Left ventricle myocardium inferior (tissue), 1 donor: Measurements from ENCODE around the gene KRT7. TPM values are rescaled to one million over a fixed set of nuclear protein-coding genes. Genes with fewer than 3 reads are reported as not detected.

ENCODE experiments used
- DNase-seq: peaks from one replicate; pipeline ENCODE4 v3.0.0-alpha.2; 2020
- H3K27ac ChIP-seq: fragments of 200-600 bp; replicated peaks from 2 replicates; pipeline ENCODE4 v1.8.0; 2021
- H3K27me3 ChIP-seq: fragments of 200-600 bp; 2 replicates; pipeline ENCODE4 v1.8.0; 2021; ENCODE audit warnings: low read depth
- H3K36me3 ChIP-seq: fragments of 200-600 bp; 2 replicates; pipeline ENCODE4 v1.8.0; 2021
- H3K4me1 ChIP-seq: fragments of 200-600 bp; 2 replicates; pipeline ENCODE4 v1.8.0; 2021
- H3K4me3 ChIP-seq: fragments of 200-600 bp; 2 replicates; pipeline ENCODE4 v1.8.0; 2021; ENCODE audit warnings: mild to moderate bottlenecking, moderate library complexity
- H3K9me3 ChIP-seq: fragments of 200-600 bp; replicated peaks from 2 replicates; pipeline ENCODE4 v1.8.0; 2021
- CTCF ChIP-seq: fragments of 200-600 bp; IDR thresholded peaks from 2 replicates; pipeline ENCODE4 v1.8.0; 2021; ENCODE audit warnings: antibody characterized with exemption, mild to moderate bottlenecking, borderline replicate concordance
- intact Hi-C: fragments of 100-400 bp; cut with micrococcal nuclease; formaldehyde crosslinking; loops from one replicate; pipeline ENCODE4 v1.11.0; 2022
- total RNA-seq: library from RNA; stranded (reverse); fragmentation: NEBNext Ultra II Directional; extraction: Animal tissue kit (Norgen Biotek cat#: 25700); gene quantifications from one replicate; pipeline ENCODE4 v1.2.1, GENCODE V29; 2021
- donor health status: DM: no; HTN: yes; CAD: no; lungs with severe emphysema.

KRT7 gene
- total RNA-seq, 1 donor from 2014 or later, result not detected

- H3K9me3 ChIP-seq, result no peaks in the 10 kb centered on the region
- H3K27ac ChIP-seq, result no peak overlapping the region
- intact Hi-C loops, result no loop called here
- H3K27me3 ChIP-seq, result peaks cover 67% of the 10 kb centered on the region
- H3K4me3 ChIP-seq, result no peak overlapping the region
- no peak for DNase-seq
- peaks cover 13% of the 10 kb centered on the region for H3K4me1 ChIP-seq
- no peaks in the 10 kb centered on the region for H3K36me3 ChIP-seq
- no peak for TF ChIP-seq CTCF
Measured at GRCh38 chr12:52226446-52226845, 6.6 kb upstream of the KRT7 start.

GRCh38 chr12:52227606-52228166 is 5.4 kb upstream of the KRT7 start:
- DNase-seq, result no peak
- no peak overlapping the region for H3K27ac ChIP-seq
- no peak overlapping the region for H3K4me3 ChIP-seq
- H3K9me3 ChIP-seq, result no peaks in the 10 kb centered on the region
- H3K27me3 ChIP-seq, result peaks cover 66% of the 10 kb centered on the region
- peaks cover 25% of the 10 kb centered on the region for H3K4me1 ChIP-seq
- H3K36me3 ChIP-seq, result no peaks in the 10 kb centered on the region
- intact Hi-C loops, result no loop called here
- TF ChIP-seq CTCF, result no peak

GRCh38 chr12:52228366-52228765 is 4.7 kb upstream of the KRT7 start:
- Histone ChIP-seq H3K4me1 (peaks cover 32% of the 10 kb centered on the region), H3K9me3 (no peaks in the 10 kb centered on the region), H3K36me3 (no peaks in the 10 kb centered on the region), H3K27ac (no peak overlapping the region), H3K4me3 (no peak overlapping the region), H3K27me3 (peaks cover 68% of the 10 kb centered on the region)
- no peak for TF ChIP-seq CTCF
- intact Hi-C loops, result no loop called here
- no peak for DNase-seq

- intact Hi-C loops, result no loop called here
- Histone ChIP-seq H3K36me3 (no peaks in the 10 kb centered on the region), H3K27ac (no peak overlapping the region), H3K4me3 (no peak overlapping the region), H3K4me1 (peaks cover 36% of the 10 kb centered on the region), H3K27me3 (peaks cover 72% of the 10 kb centered on the region), H3K9me3 (no peaks in the 10 kb centered on the region)
- DNase-seq, result no peak
- no peak for TF ChIP-seq CTCF
Measured at GRCh38 chr12:52228931-52229330, 4.1 kb upstream of the KRT7 start.

GRCh38 chr12:52229836-52230343 is 3.2 kb upstream of the KRT7 start:
- Histone ChIP-seq H3K36me3 (no peaks in the 10 kb centered on the region), H3K9me3 (no peaks in the 10 kb centered on the region), H3K27me3 (peaks cover 72% of the 10 kb centered on the region), H3K27ac (no peak overlapping the region), H3K4me1 (peaks cover 36% of the 10 kb centered on the region), H3K4me3 (no peak overlapping the region)
- no peak for DNase-seq
- intact Hi-C loops, result no loop called here
- no peak for TF ChIP-seq CTCF
